Smooth muscle cell (in vitro differentiated cells): ENCODE results near the gene C11orf86. TPM values are rescaled to one million over a fixed set of nuclear protein-coding genes. Genes with fewer than 3 reads are reported as not detected.

ENCODE experiments used
- DNase-seq: peaks from one replicate; lab custom pipeline; 2025; ENCODE audit not compliant: unreplicated experiment; lab: John Stamatoyannopoulos, UW
- H2AFZ ChIP-seq: fragments of 200-600 bp; sonication (generic); 2 replicates; pipeline ENCODE4 v1.6.0; 2016; ENCODE audit warnings: antibody characterized with exemption, low read depth, mild to moderate bottlenecking
- H3F3A ChIP-seq: fragments of 200-600 bp; sonication (generic); 2 replicates; pipeline ENCODE4 v1.6.0; 2017; ENCODE audit warnings: antibody characterized with exemption, low read depth
- H3K27ac ChIP-seq: fragments of 200-600 bp; sonication (generic); 2 replicates; pipeline ENCODE4 v1.5.1; 2016; ENCODE audit warnings: low read depth, mild to moderate bottlenecking
- H3K27me3 ChIP-seq: fragments of 200-600 bp; sonication (generic); 2 replicates; pipeline ENCODE4 v1.6.1; 2016; ENCODE audit warnings: low read depth, mild to moderate bottlenecking
- H3K36me3 ChIP-seq: fragments of 200-600 bp; sonication (generic); 2 replicates; pipeline ENCODE4 v1.5.1; 2016; ENCODE audit warnings: low read depth
- H3K4me1 ChIP-seq: fragments of 200-600 bp; sonication (generic); 2 replicates; pipeline ENCODE4 v1.5.1; 2016; ENCODE audit warnings: low read depth
- H3K4me2 ChIP-seq: fragments of 200-600 bp; sonication (generic); 2 replicates; pipeline ENCODE4 v1.6.0; 2016; ENCODE audit warnings: mild to moderate bottlenecking
- H3K4me3 ChIP-seq: fragments of 200-600 bp; sonication (generic); 2 replicates; pipeline ENCODE4 v1.5.1; 2016; ENCODE audit warnings: mild to moderate bottlenecking
- H3K79me2 ChIP-seq: fragments of 200-600 bp; sonication (generic); 2 replicates; pipeline ENCODE4 v1.6.0; 2016; ENCODE audit warnings: low read depth, mild to moderate bottlenecking
- H3K9ac ChIP-seq: fragments of 200-600 bp; sonication (generic); 2 replicates; pipeline ENCODE4 v1.6.0; 2016; ENCODE audit warnings: low read depth
- H3K9me3 ChIP-seq: fragments of 200-600 bp; sonication (generic); replicated peaks from 2 replicates; pipeline ENCODE4 v1.5.1; 2016; ENCODE audit warnings: low read depth
- H4K20me1 ChIP-seq: fragments of 200-600 bp; sonication (generic); 2 replicates; pipeline ENCODE4 v1.6.0; 2016; ENCODE audit warnings: low read depth
- WGBS: methylation state at CpG from one replicate; pipeline ENCODE4 v1.1.7; 2016; ENCODE audit warnings: low lambda C conversion rate; 5-methylcytosine and 5-hydroxymethylcytosine counted together
- polyA plus RNA-seq: library from polyadenylated mRNA; unstranded; fragments of >200 nt; fragmentation: Nextera tagmentation; extraction: Ambion mirVana; gene quantifications from 2 replicates; pipeline ENCODE4 v1.2.1, GENCODE V29; 2016
- total RNA-seq: library from RNA; depleted of rRNA; stranded (reverse); fragments of >200 nt; gene quantifications from 2 replicates; pipeline ENCODE4 v1.2.3, GENCODE V29; 2014
- TF ChIP-seq, protein P1 (sequence below): fragments of 200-600 bp; sonication (generic); IDR thresholded peaks from 2 replicates; pipeline ENCODE4 v1.5.1; 2017; ENCODE audit warnings: borderline replicate concordance, mild to moderate bottlenecking, antibody characterized with exemption; ENCODE audit not compliant: insufficient read depth, poor library complexity, severe bottlenecking

Gene C11orf86
- total and polyA plus RNA-seq, 2 experiments from 2014 or later, result not detected

GRCh38 chr11:66969584-66970225 lies 5.4 kb upstream of the C11orf86 start:
- DNase-seq, result no peak
- WGBS, result 59% methylated on average over 6 of the region's 6 CpGs

GRCh38 chr11:66970371-66970806 lies 4.7 kb upstream of the C11orf86 start:
- no peak overlapping the region for H3K4me3 ChIP-seq

More at GRCh38 chr11:66969584-66970225, 5.4 kb upstream of the C11orf86 start:
- no peaks in the 10 kb centered on the region for H3K4me1 ChIP-seq
- H3K4me3 ChIP-seq, result no peak overlapping the region
- H3K27me3 ChIP-seq, result no peaks in the 10 kb centered on the region
- no peaks in the 10 kb centered on the region for H3K36me3 ChIP-seq
- H3K4me2 ChIP-seq, result peak overlapping the region; percentile 34
- peak overlapping the region; percentile 98 for H3K27ac ChIP-seq
- H2AFZ ChIP-seq, result no peak overlapping the region
- H3F3A ChIP-seq, result peaks cover 11% of the 10 kb centered on the region
- H3K9ac ChIP-seq, result peak overlapping the region; percentile 75
- H3K9me3 ChIP-seq, result no peaks in the 10 kb centered on the region
- no peaks in the 10 kb centered on the region for H3K79me2 ChIP-seq
- TF ChIP-seq, protein P1, sequence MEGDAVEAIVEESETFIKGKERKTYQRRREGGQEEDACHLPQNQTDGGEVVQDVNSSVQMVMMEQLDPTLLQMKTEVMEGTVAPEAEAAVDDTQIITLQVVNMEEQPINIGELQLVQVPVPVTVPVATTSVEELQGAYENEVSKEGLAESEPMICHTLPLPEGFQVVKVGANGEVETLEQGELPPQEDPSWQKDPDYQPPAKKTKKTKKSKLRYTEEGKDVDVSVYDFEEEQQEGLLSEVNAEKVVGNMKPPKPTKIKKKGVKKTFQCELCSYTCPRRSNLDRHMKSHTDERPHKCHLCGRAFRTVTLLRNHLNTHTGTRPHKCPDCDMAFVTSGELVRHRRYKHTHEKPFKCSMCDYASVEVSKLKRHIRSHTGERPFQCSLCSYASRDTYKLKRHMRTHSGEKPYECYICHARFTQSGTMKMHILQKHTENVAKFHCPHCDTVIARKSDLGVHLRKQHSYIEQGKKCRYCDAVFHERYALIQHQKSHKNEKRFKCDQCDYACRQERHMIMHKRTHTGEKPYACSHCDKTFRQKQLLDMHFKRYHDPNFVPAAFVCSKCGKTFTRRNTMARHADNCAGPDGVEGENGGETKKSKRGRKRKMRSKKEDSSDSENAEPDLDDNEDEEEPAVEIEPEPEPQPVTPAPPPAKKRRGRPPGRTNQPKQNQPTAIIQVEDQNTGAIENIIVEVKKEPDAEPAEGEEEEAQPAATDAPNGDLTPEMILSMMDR, result no peak
- no peaks in the 10 kb centered on the region for H4K20me1 ChIP-seq

DNA sequence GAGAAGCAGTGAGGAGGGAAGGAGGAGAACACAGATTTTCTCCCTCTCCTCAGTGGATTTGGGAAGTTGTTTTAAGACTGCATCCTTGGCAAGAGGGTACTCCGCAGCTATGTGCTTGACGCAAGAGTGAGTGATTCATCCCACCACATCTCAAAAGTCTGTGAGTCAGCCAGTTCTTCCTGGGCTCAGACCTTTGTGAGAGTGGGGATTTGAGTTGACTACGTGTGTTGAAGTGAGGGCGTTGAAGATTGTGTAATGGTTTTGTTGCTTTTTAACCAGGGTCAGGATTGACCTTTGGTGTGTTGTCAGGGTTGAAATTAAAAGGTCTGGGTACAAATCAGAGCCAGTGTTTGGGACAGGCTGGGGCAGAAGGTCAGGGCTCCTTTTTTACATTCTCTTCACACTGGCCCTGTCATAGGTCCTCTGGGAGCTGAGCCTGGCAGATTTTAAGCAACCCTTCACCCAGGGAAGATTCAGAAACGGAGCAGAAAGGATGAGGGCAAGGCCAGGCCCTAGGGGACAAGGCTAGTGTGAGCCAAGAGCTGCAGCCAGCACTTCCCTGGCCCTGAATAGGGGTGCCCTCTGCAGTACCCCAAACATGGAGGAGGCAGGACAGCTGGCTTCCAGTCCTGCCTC lies 4.2 kb upstream of the C11orf86 start:
- Histone ChIP-seq H3K79me2 (no peaks in the 10 kb centered on the region), H3K27me3 (no peaks in the 10 kb centered on the region), H3K27ac (peak overlapping the region; percentile 98), H3K9me3 (no peaks in the 10 kb centered on the region), H3K4me2 (peak overlapping the region; percentile 44), H3K36me3 (no peaks in the 10 kb centered on the region), H3K4me3 (no peak overlapping the region), H2AFZ (peak overlapping the region; percentile 11), H4K20me1 (no peaks in the 10 kb centered on the region), H3F3A (peaks cover 11% of the 10 kb centered on the region), H3K9ac (peak overlapping the region; percentile 81), H3K4me1 (no peaks in the 10 kb centered on the region)
- 9% methylated on average over 5 of the region's 5 CpGs for WGBS
- TF ChIP-seq, protein P1, result no peak
- no peak for DNase-seq

More at GRCh38 chr11:66970371-66970806, 4.7 kb upstream of the C11orf86 start:
- no peaks in the 10 kb centered on the region for H3K36me3 ChIP-seq
- H4K20me1 ChIP-seq, result no peaks in the 10 kb centered on the region
- H3K27me3 ChIP-seq, result no peaks in the 10 kb centered on the region
- 74% methylated on average over 4 of the region's 4 CpGs for WGBS
- H3F3A ChIP-seq, result peaks cover 11% of the 10 kb centered on the region
- peak overlapping the region; percentile 98 for H3K27ac ChIP-seq
- H3K4me1 ChIP-seq, result no peaks in the 10 kb centered on the region
- H2AFZ ChIP-seq, result peak overlapping the region; percentile 11
- TF ChIP-seq, protein P1, result no peak
- DNase-seq, result no peak
- no peaks in the 10 kb centered on the region for H3K79me2 ChIP-seq
- no peaks in the 10 kb centered on the region for H3K9me3 ChIP-seq
- H3K9ac ChIP-seq, result peak overlapping the region; percentile 75
- H3K4me2 ChIP-seq, result peak overlapping the region; percentile 34
